Measurements from ENCODE around the gene SUMF2. TPM values are rescaled to one million over a fixed set of nuclear protein-coding genes. Genes with fewer than 3 reads are reported as not detected.
A peak's percentile ranks its signal among the peaks of the same experiment; 100 is the strongest.
"Not testable (repeated sequence)": the region's sequence is repeated elsewhere in the genome, so short reads cannot be mapped to it uniquely, and the experiment has no call there.

The SUMF2 gene
- total RNA-seq, 1 experiment from 2014 or later: 109 TPM

- peaks cover 45% of the 10 kb centered on the region for H3K4me1 ChIP-seq (ENCODE audit: low read length)
- H3K9ac ChIP-seq (ENCODE audit: low read length): peak overlapping the region; percentile 98
- peaks cover 31% of the 10 kb centered on the region for H3K36me3 ChIP-seq (ENCODE audit: insufficient read depth, low read length)
- peak overlapping the region; percentile 90 for H3K4me3 ChIP-seq (ENCODE audit: low read length)
- peak overlapping the region; percentile 88 for H3K27ac ChIP-seq (ENCODE audit: low read length)
- no peak overlapping the region for H2AFZ ChIP-seq (ENCODE audit: low read length)
- H3K27me3 ChIP-seq (ENCODE audit: low read length): no peaks in the 10 kb centered on the region
- no peaks in the 10 kb centered on the region for H3K9me2 ChIP-seq (replicated peaks; ENCODE audit: insufficient read depth, low read length)
- H3K4me2 ChIP-seq (ENCODE audit: low read depth, low read length, poor library complexity, severe bottlenecking): peak overlapping the region; percentile 93
- peaks cover 82% of the 10 kb centered on the region for H3K79me2 ChIP-seq (ENCODE audit: low read length)
- H3K9me3 ChIP-seq (ENCODE audit: low read length): no peaks in the 10 kb centered on the region
- peaks cover 11% of the 10 kb centered on the region for H4K20me1 ChIP-seq (ENCODE audit: insufficient read depth, low read depth, low read length)
- DNase-seq: no peak
Measured at GRCh38 chr7:56051053-56051338, 13.1 kb upstream of the SUMF2 start.

GRCh38 chr7:56051339-56052191, 12.5 kb upstream of the SUMF2 start, which contains the start of the genes CCT6A and PSPH:
TSS of gene CCT6A (plus strand) at chr7:56051765. CDS start at chr7:56051849, 84 bp downstream.
TSS of gene PSPH (minus strand) at chr7:56051444. CDS start at chr7:56021212, 30,232 bp downstream.
- H3K4me1 ChIP-seq (ENCODE audit: low read length): peaks cover 48% of the 10 kb centered on the region
- no peak within 1 kb of the TSS for H2AFZ ChIP-seq (ENCODE audit: low read length)
- peak within 1 kb of the TSS; percentile 88 for H3K27ac ChIP-seq (ENCODE audit: low read length)
- H3K36me3 ChIP-seq (ENCODE audit: insufficient read depth, low read length): peaks cover 34% of the 10 kb centered on the region
- peaks cover 11% of the 10 kb centered on the region for H4K20me1 ChIP-seq (ENCODE audit: insufficient read depth, low read depth, low read length)
- H3K27me3 ChIP-seq (ENCODE audit: low read length): no peaks in the 10 kb centered on the region
- peaks cover 82% of the 10 kb centered on the region for H3K79me2 ChIP-seq (ENCODE audit: low read length)
- H3K4me3 ChIP-seq (ENCODE audit: low read length): peak within 1 kb of the TSS; percentile 90
- DNase-seq: peak; percentile 100
- H3K9ac ChIP-seq (ENCODE audit: low read length): peak within 1 kb of the TSS; percentile 98
- no peaks in the 10 kb centered on the region for H3K9me2 ChIP-seq (replicated peaks; ENCODE audit: insufficient read depth, low read length)
- no peaks in the 10 kb centered on the region for H3K9me3 ChIP-seq (ENCODE audit: low read length)
- H3K4me2 ChIP-seq (ENCODE audit: low read depth, low read length, poor library complexity, severe bottlenecking): peak within 1 kb of the TSS; percentile 93

DNA sequence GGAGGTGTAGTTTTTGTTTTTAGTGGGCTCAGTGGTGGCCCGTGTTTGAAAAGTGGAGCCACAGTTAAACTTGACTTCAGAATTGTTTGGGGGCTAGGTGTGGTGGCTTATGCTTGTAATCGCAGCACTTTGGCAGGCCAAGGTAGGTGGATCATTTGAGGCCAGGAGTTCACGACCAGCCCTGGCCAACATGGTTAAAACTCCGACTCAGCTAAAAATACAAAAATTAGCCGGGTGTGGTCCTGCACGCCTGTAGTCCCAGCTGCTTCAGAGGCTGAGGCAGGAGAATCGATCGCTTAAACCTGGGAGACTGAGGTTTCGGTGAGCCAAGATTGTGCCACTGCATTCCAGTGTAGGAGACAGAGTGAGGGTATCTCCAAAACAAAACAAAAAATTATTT, 10.7 kb upstream of the SUMF2 start:
- Histone ChIP-seq H3K9me2 (replicated peaks; ENCODE audit: insufficient read depth, low read length) (no peaks in the 10 kb centered on the region), H3K27me3 (ENCODE audit: low read length) (no peaks in the 10 kb centered on the region), H3K4me1 (ENCODE audit: low read length) (peaks cover 59% of the 10 kb centered on the region), H4K20me1 (ENCODE audit: insufficient read depth, low read depth, low read length) (peaks cover 11% of the 10 kb centered on the region), H3K27ac (ENCODE audit: low read length) (peak overlapping the region; percentile 78), H3K79me2 (ENCODE audit: low read length) (peaks cover 76% of the 10 kb centered on the region), H3K4me3 (ENCODE audit: low read length) (peak overlapping the region; percentile 90), H2AFZ (ENCODE audit: low read length) (no peak overlapping the region), H3K4me2 (ENCODE audit: low read depth, low read length, poor library complexity, severe bottlenecking) (peak overlapping the region; percentile 80), H3K9ac (ENCODE audit: low read length) (peak overlapping the region; percentile 93), H3K36me3 (ENCODE audit: insufficient read depth, low read length) (peaks cover 50% of the 10 kb centered on the region), H3K9me3 (ENCODE audit: low read length) (no peaks in the 10 kb centered on the region)
- no peak for DNase-seq

- Histone ChIP-seq H3K36me3 (ENCODE audit: insufficient read depth, low read length) (peaks cover 54% of the 10 kb centered on the region), H3K9me2 (replicated peaks; ENCODE audit: insufficient read depth, low read length) (no peaks in the 10 kb centered on the region), H3K4me3 (ENCODE audit: low read length) (no peak overlapping the region), H3K9ac (ENCODE audit: low read length) (peak overlapping the region; percentile 93; the same call in 1 of the 2 replicates), H2AFZ (ENCODE audit: low read length) (no peak overlapping the region), H4K20me1 (ENCODE audit: insufficient read depth, low read depth, low read length) (peaks cover 11% of the 10 kb centered on the region), H3K4me1 (ENCODE audit: low read length) (peaks cover 63% of the 10 kb centered on the region), H3K9me3 (ENCODE audit: low read length) (no peaks in the 10 kb centered on the region), H3K4me2 (ENCODE audit: low read depth, low read length, poor library complexity, severe bottlenecking) (peak overlapping the region; percentile 80), H3K79me2 (ENCODE audit: low read length) (peaks cover 73% of the 10 kb centered on the region), H3K27me3 (ENCODE audit: low read length) (no peaks in the 10 kb centered on the region), H3K27ac (ENCODE audit: low read length) (peak overlapping the region; percentile 5)
- no peak for DNase-seq
Measured at GRCh38 chr7:56053993-56054392, 10.1 kb upstream of the SUMF2 start.

DNA sequence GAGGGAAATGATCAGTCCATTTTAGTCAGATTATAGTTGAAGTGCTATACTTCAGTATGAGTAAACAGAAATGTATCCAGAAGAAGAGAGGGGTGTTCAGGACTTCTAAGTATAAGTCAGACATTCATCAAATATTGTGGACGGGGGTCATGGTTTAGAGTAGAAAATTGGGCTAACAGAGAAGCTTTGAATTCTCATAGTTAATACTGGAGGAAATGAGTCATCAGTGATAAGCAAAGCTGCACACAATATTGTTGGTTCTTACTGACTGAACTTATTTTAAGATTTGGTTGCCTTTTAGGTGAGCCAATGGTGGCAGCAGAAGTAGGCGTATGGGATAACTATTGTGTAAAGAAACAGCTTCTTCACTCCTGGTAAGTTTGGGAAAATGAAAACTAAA, 1.7 kb upstream of the SUMF2 start:
- Histone ChIP-seq H3K9me3 (ENCODE audit: low read length) (no peaks in the 10 kb centered on the region), H3K9ac (ENCODE audit: low read length) (no peak overlapping the region), H3K9me2 (replicated peaks; ENCODE audit: insufficient read depth, low read length) (no peaks in the 10 kb centered on the region), H3K4me3 (ENCODE audit: low read length) (no peak overlapping the region), H3K27me3 (ENCODE audit: low read length) (no peaks in the 10 kb centered on the region), H3K4me2 (ENCODE audit: low read depth, low read length, poor library complexity, severe bottlenecking) (peak overlapping the region; percentile 12), H3K36me3 (ENCODE audit: insufficient read depth, low read length) (peaks cover 52% of the 10 kb centered on the region), H4K20me1 (ENCODE audit: insufficient read depth, low read depth, low read length) (no peaks in the 10 kb centered on the region), H3K4me1 (ENCODE audit: low read length) (peaks cover 68% of the 10 kb centered on the region), H3K79me2 (ENCODE audit: low read length) (peaks cover 40% of the 10 kb centered on the region), H3K27ac (ENCODE audit: low read length) (peak overlapping the region; percentile 73), H2AFZ (ENCODE audit: low read length) (no peak overlapping the region)
- DNase-seq: no peak

- no peak overlapping the region for H2AFZ ChIP-seq (ENCODE audit: low read length)
- no peaks in the 10 kb centered on the region for H4K20me1 ChIP-seq (ENCODE audit: insufficient read depth, low read depth, low read length)
- H3K79me2 ChIP-seq (ENCODE audit: low read length): peaks cover 42% of the 10 kb centered on the region
- no peaks in the 10 kb centered on the region for H3K27me3 ChIP-seq (ENCODE audit: low read length)
- no peaks in the 10 kb centered on the region for H3K9me2 ChIP-seq (replicated peaks; ENCODE audit: insufficient read depth, low read length)
- H3K27ac ChIP-seq (ENCODE audit: low read length): peak overlapping the region; percentile 73
- H3K9me3 ChIP-seq (ENCODE audit: low read length): no peaks in the 10 kb centered on the region
- no peak for DNase-seq
- peaks cover 59% of the 10 kb centered on the region for H3K4me1 ChIP-seq (ENCODE audit: low read length)
- peaks cover 45% of the 10 kb centered on the region; the same call in 1 of the 2 replicates for H3K36me3 ChIP-seq (ENCODE audit: insufficient read depth, low read length)
- peak overlapping the region; percentile 84; the same call in 1 of the 2 replicates for H3K4me3 ChIP-seq (ENCODE audit: low read length)
- H3K4me2 ChIP-seq (ENCODE audit: low read depth, low read length, poor library complexity, severe bottlenecking): peak overlapping the region; percentile 89
- peak overlapping the region; percentile 92 for H3K9ac ChIP-seq (ENCODE audit: low read length)
Measured at GRCh38 chr7:56063500-56063881, 595 bp upstream of the SUMF2 start.

DNA sequence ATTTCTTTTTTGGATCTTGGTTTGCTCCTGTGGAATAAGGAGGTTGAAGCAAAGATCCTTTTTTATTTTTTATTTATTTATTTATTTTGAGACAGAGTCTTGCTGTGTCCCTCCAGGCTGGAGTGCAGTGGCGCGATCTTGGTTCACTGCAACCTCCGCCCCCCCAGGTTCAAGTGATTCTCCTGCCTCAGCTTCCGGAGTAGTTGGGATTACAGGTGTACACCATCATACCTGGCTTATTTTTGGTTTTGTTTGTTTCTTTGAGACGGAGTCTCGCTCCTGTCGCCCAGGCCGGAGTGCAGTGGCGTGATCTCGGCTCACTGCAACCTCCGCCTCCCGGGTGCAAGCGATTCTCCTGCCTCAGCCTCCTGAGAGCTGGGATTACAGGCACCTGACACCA, 2.3 kb downstream of the SUMF2 start:
- Histone ChIP-seq H3K36me3 (ENCODE audit: insufficient read depth, low read length) (peaks cover 33% of the 10 kb centered on the region), H3K4me1 (ENCODE audit: low read length) (peaks cover 32% of the 10 kb centered on the region), H3K79me2 (ENCODE audit: low read length) (peaks cover 37% of the 10 kb centered on the region)
- H3K9me2 ChIP-seq (replicated peaks; ENCODE audit: insufficient read depth, low read length); H3K9ac ChIP-seq (ENCODE audit: low read length); H3K4me3 ChIP-seq (ENCODE audit: low read length); H3K4me2 ChIP-seq (ENCODE audit: low read depth, low read length, poor library complexity, severe bottlenecking); H3K27ac ChIP-seq (ENCODE audit: low read length); H3K9me3 ChIP-seq (ENCODE audit: low read length); H2AFZ ChIP-seq (ENCODE audit: low read length); DNase-seq; H3K27me3 ChIP-seq (ENCODE audit: low read length); H4K20me1 ChIP-seq (ENCODE audit: insufficient read depth, low read depth, low read length): not testable (repeated sequence)

DNA sequence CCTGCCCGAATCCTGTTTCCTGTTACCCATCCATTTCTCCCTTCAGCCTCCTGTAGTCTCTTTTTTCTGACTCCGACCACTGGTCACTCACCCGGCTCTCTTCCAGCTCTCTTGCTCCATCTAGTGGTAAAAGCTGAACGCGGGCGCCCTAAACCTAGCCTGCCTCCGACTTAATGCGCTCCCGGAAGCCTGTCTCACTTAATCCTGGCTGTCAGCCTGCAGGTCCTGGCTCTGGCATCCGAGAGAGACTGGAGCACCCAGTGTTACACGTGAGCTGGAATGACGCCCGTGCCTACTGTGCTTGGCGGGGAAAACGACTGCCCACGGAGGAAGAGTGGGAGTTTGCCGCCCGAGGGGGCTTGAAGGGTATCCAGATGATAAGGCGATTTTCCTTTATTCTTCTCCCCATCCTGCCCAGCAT, 10.3 kb downstream of the SUMF2 start:
- peaks cover 17% of the 10 kb centered on the region; the same call in 1 of the 2 replicates for H3K36me3 ChIP-seq (ENCODE audit: insufficient read depth, low read length)
- H3K9me2 ChIP-seq (replicated peaks; ENCODE audit: insufficient read depth, low read length): no peaks in the 10 kb centered on the region
- H3K9ac ChIP-seq (ENCODE audit: low read length): no peak overlapping the region
- H3K4me1 ChIP-seq (ENCODE audit: low read length): no peaks in the 10 kb centered on the region
- no peaks in the 10 kb centered on the region for H3K9me3 ChIP-seq (ENCODE audit: low read length)
- DNase-seq: peak; percentile 91
- no peak overlapping the region for H3K4me3 ChIP-seq (ENCODE audit: low read length)
- H3K27me3 ChIP-seq (ENCODE audit: low read length): no peaks in the 10 kb centered on the region
- no peak overlapping the region for H2AFZ ChIP-seq (ENCODE audit: low read length)
- H3K79me2 ChIP-seq (ENCODE audit: low read length): no peaks in the 10 kb centered on the region
- H4K20me1 ChIP-seq (ENCODE audit: insufficient read depth, low read depth, low read length): no peaks in the 10 kb centered on the region
- no peak overlapping the region for H3K27ac ChIP-seq (ENCODE audit: low read length)
- no peak overlapping the region for H3K4me2 ChIP-seq (ENCODE audit: low read depth, low read length, poor library complexity, severe bottlenecking)
